ENCODE measurements around the gene BAZ1A. TPM values are rescaled to one million over a fixed set of nuclear protein-coding genes. Genes with fewer than 3 reads are reported as not detected.

The BAZ1A gene
- total RNA-seq, 1 experiment from 2014 or later: 27.2 TPM

- H3K4me1 ChIP-seq (ENCODE audit: control insufficient read depth, insufficient read depth, low read length): peaks cover 3% of the 10 kb centered on the region
- no peak overlapping the region for H3K4me3 ChIP-seq (ENCODE audit: low read depth in 2 of 2, low read length in 2 of 2)
- in situ Hi-C loops (cut with HindIII; ENCODE audit: low pct_unique_long_range_greater_than_20kb, low sequenced_read_pairs): no loop called here
- no peaks in the 10 kb centered on the region for H3K9me3 ChIP-seq (ENCODE audit: control insufficient read depth, insufficient read depth, low read depth, low read length)
- H3K27ac ChIP-seq (ENCODE audit: low read length): no peak overlapping the region
- POLR2A ChIA-PET: interaction anchor here (0.7 kb wide), 1 partner anchor 149 kb away, joined by 3 read pairs; no protein-coding TSS in a partner anchor
- ATAC-seq (no peak), DNase-seq (ENCODE audit: low read depth, low spot score) (no peak)
- CTCF ChIA-PET: no interaction called here
- BruUV-seq (replicated peaks): no TSS peak
- intact Hi-C loops (cut with micrococcal nuclease; ENCODE audit: unreplicated experiment): no loop called here
- no peak for TF ChIP-seq POLR2AphosphoS5 (IDR thresholded peaks at IDR 0.05; ENCODE audit: low read depth, low read length)
- no peak for TF ChIP-seq REST (IDR thresholded peaks at IDR 0.05; ENCODE audit: insufficient read depth in 1 of 2, low read depth in 2 of 2, low read length in 1 of 2)
- H3K36me3 ChIP-seq (ENCODE audit: control insufficient read depth, insufficient read depth, low read length): no peaks in the 10 kb centered on the region
- H3K27me3 ChIP-seq (ENCODE audit: control insufficient read depth, insufficient read depth, low read length): no peaks in the 10 kb centered on the region
These were observed 8.0 kb downstream of the BAZ1A start for GRCh38 chr14:34867199-34867598.

GRCh38 chr14:34865889-34866574 lies 9.1 kb downstream of the BAZ1A start:
- ChIA-PET POLR2A (interaction anchor here (0.6 kb wide), 1 partner anchor 9 kb away, joined by 7 read pairs; the partner anchor contains the start of gene BAZ1A), CTCF (no interaction called here)
- Histone ChIP-seq H3K9me3 (ENCODE audit: control insufficient read depth, insufficient read depth, low read depth, low read length) (no peaks in the 10 kb centered on the region), H3K4me1 (ENCODE audit: control insufficient read depth, insufficient read depth, low read length) (no peaks in the 10 kb centered on the region; the same call in 1 of the 2 replicates), H3K36me3 (ENCODE audit: control insufficient read depth, insufficient read depth, low read length) (peaks cover 6% of the 10 kb centered on the region; the same call in 1 of the 2 replicates), H3K4me3 (ENCODE audit: low read depth in 2 of 2, low read length in 2 of 2) (no peak overlapping the region), H3K27ac (ENCODE audit: low read length) (no peak overlapping the region), H3K27me3 (ENCODE audit: control insufficient read depth, insufficient read depth, low read length) (no peaks in the 10 kb centered on the region)
- BruUV-seq (replicated peaks): no TSS peak
- no peak for ATAC-seq
- intact Hi-C loops (cut with micrococcal nuclease; ENCODE audit: unreplicated experiment): no loop called here
- in situ Hi-C loops (cut with HindIII; ENCODE audit: low pct_unique_long_range_greater_than_20kb, low sequenced_read_pairs): no loop called here
- TF ChIP-seq SIN3A (IDR thresholded peaks at IDR 0.05; ENCODE audit: borderline replicate concordance, insufficient read depth, low read depth, low read length) (no peak), CTCF (IDR thresholded peaks at IDR 0.05) (no peak), POLR2AphosphoS5 (IDR thresholded peaks at IDR 0.05; ENCODE audit: low read depth, low read length) (no peak), TCF7L2 (IDR thresholded peaks at IDR 0.05; ENCODE audit: low read depth, low read length) (no peak), REST (IDR thresholded peaks at IDR 0.05; ENCODE audit: insufficient read depth in 1 of 2, low read depth in 2 of 2, low read length in 1 of 2) (no peak)
- DNase-seq (ENCODE audit: low read depth, low spot score): no peak

Measured in Panc1 (cell line).